GM03348 (cell line): ENCODE data around the gene POU2F1.
"Not testable (repeated sequence)": the region's sequence is repeated elsewhere in the genome, so short reads cannot be mapped to it uniquely, and the experiment has no call there.

Experiments
- DNase-seq: peaks from one replicate; pipeline ENCODE4 v3.0.0; 2012; ENCODE audit warnings: low spot score

POU2F1 gene

GRCh38 chr1:167231873-167232450, 11.3 kb downstream of the POU2F1 start:
- no peak for DNase-seq

- no peak for DNase-seq
These were observed 12.1 kb downstream of the POU2F1 start for GRCh38 chr1:167232801-167233200.

GRCh38 chr1:167233373-167233772, 12.7 kb downstream of the POU2F1 start:
- DNase-seq = no peak

- no peak for DNase-seq
These were observed 16.3 kb downstream of the POU2F1 start for GRCh38 chr1:167237000-167237399.

GRCh38 chr1:167238713-167239112, 18.0 kb downstream of the POU2F1 start:
- DNase-seq = no peak

GRCh38 chr1:167239257-167239656, 18.6 kb downstream of the POU2F1 start:
- DNase-seq = no peak

GRCh38 chr1:167244244-167244643, 23.6 kb downstream of the POU2F1 start:
- no peak for DNase-seq

- not testable (repeated sequence) for DNase-seq
These were observed 24.5 kb downstream of the POU2F1 start for GRCh38 chr1:167245168-167245567.

GRCh38 chr1:167246971-167247370, 26.3 kb downstream of the POU2F1 start:
- no peak for DNase-seq

- DNase-seq = no peak
These were observed 27.1 kb downstream of the POU2F1 start for GRCh38 chr1:167247754-167248153.

- DNase-seq = no peak
These were observed 28.3 kb downstream of the POU2F1 start for GRCh38 chr1:167248707-167249642.

- DNase-seq = no peak
These were observed 29.0 kb downstream of the POU2F1 start for GRCh38 chr1:167249702-167250101.

GRCh38 chr1:167250482-167250881, 29.8 kb downstream of the POU2F1 start:
- DNase-seq = no peak

- DNase-seq = no peak
These were observed 30.8 kb downstream of the POU2F1 start for GRCh38 chr1:167251472-167251871.

- DNase-seq = no peak
These were observed 32.3 kb downstream of the POU2F1 start for GRCh38 chr1:167252986-167253385.

- DNase-seq = no peak
These were observed 38.2 kb downstream of the POU2F1 start for GRCh38 chr1:167258858-167259257.

- DNase-seq = no peak
These were observed 42.1 kb downstream of the POU2F1 start for GRCh38 chr1:167262836-167263235.

GRCh38 chr1:167263344-167263743, 42.7 kb downstream of the POU2F1 start:
- DNase-seq = no peak

GRCh38 chr1:167263819-167264464, 43.3 kb downstream of the POU2F1 start:
- no peak for DNase-seq

GRCh38 chr1:167266965-167267364, 46.3 kb downstream of the POU2F1 start:
- no peak for DNase-seq

- no peak for DNase-seq
These were observed 47.7 kb downstream of the POU2F1 start for GRCh38 chr1:167268347-167268787.

- DNase-seq = no peak
These were observed 49.8 kb downstream of the POU2F1 start for GRCh38 chr1:167270349-167271092.
